H1 (cell line): ENCODE results near the gene PFKM. TPM values are rescaled to one million over a fixed set of nuclear protein-coding genes. Genes with fewer than 3 reads are reported as not detected.

ENCODE experiments used
- CTCF ChIA-PET: fragments of 300-600 bp; sonication (Branson Sonifier 250); formaldehyde crosslinking; loops from one replicate; lab custom pipeline; 2021; ENCODE audit not compliant: partially characterized antibody; lab: Charles Lee
- POLR2A ChIA-PET: fragments of 300-600 bp; sonication (Branson Sonifier 250); formaldehyde crosslinking; loops from one replicate; lab custom pipeline; 2021; ENCODE audit warnings: inconsistent platforms; ENCODE audit not compliant: partially characterized antibody; lab: Charles Lee
- DNase-seq, 2 experiments: peaks; one replicate each; pipeline versions ENCODE4 v3.0.0 to v3.0.0-alpha.2; 2010 to 2022; ENCODE audit warnings: low spot score in 2 of 2, low read depth in 1 of 2, mixed read lengths in 1 of 2
- FAIRE-seq: peaks from 2 replicates; lab custom pipeline; 2011; peaks lifted over from hg19 to GRCh38; lab: Jason Lieb, UNC
- H2AFZ ChIP-seq: 2 replicates; pipeline ENCODE4 v1.8.1; 2012; ENCODE audit warnings: low read length, inconsistent platforms
- H2AK5ac ChIP-seq: 2 replicates; pipeline ENCODE4 v1.6.1; 2013; ENCODE audit warnings: low read depth, low read length
- H2BK120ac ChIP-seq: replicated peaks from 2 replicates; pipeline ENCODE3; 2013; ENCODE audit warnings: low read depth, low read length, inconsistent platforms
- H2BK12ac ChIP-seq: 2 replicates; pipeline ENCODE4 v1.6.1; 2013; ENCODE audit warnings: low read depth, low read length
- H2BK15ac ChIP-seq: 2 replicates; pipeline ENCODE4 v1.6.1; 2013; ENCODE audit warnings: low read length
- H2BK20ac ChIP-seq: 2 replicates; pipeline ENCODE4 v1.6.1; 2013; ENCODE audit warnings: low read length
- H2BK5ac ChIP-seq: 2 replicates; pipeline ENCODE4 v1.6.1; 2013; ENCODE audit warnings: low read depth, low read length
- H3K14ac ChIP-seq: 2 replicates; pipeline ENCODE4 v1.6.1; 2013; ENCODE audit warnings: inconsistent platforms; ENCODE audit not compliant: insufficient read length
- H3K18ac ChIP-seq: 2 replicates; pipeline ENCODE4 v1.6.1; 2013; ENCODE audit warnings: low read length; ENCODE audit errors: extremely low read depth
- H3K23ac ChIP-seq: 2 replicates; pipeline ENCODE4 v1.6.1; 2013; ENCODE audit warnings: inconsistent platforms; ENCODE audit not compliant: insufficient read length
- H3K23me2 ChIP-seq: 2 replicates; pipeline ENCODE4 v1.6.1; 2013; ENCODE audit warnings: low read depth, low read length
- H3K27ac ChIP-seq: 2 replicates; pipeline ENCODE4 v1.6.1; 2011; ENCODE audit warnings: low read depth, low read length, inconsistent platforms
- H3K27me3 ChIP-seq, 4 experiments: replicated peaks in 1 of 4; 1 replicate in 1 of 4; 2 replicates in 3 of 4; pipeline versions ENCODE4 v1.6.1 to v1.8.1; 2011 to 2013; ENCODE audit warnings: low read length in 3 of 4, mild to moderate bottlenecking in 3 of 4, inconsistent platforms in 2 of 4, mixed read lengths in 2 of 4, moderate library complexity in 1 of 4; ENCODE audit not compliant: control insufficient read depth in 3 of 4, insufficient read depth in 3 of 4; ENCODE audit errors: extremely low read depth in 1 of 4
- H3K36me3 ChIP-seq, 4 experiments: 2 replicates each; pipeline versions ENCODE4 v1.6.1 to v1.8.1; 2011 to 2013; ENCODE audit warnings: mild to moderate bottlenecking in 4 of 4, low read length in 3 of 4, moderate library complexity in 2 of 4, control low read depth in 1 of 4, inconsistent platforms in 1 of 4; ENCODE audit not compliant: insufficient read depth in 4 of 4, control insufficient read depth in 2 of 4
- H3K4ac ChIP-seq: replicated peaks from 2 replicates; pipeline ENCODE3; 2013; ENCODE audit warnings: low read length, low read depth, mixed read lengths, inconsistent platforms; ENCODE audit not compliant: insufficient read length
- H3K4me1 ChIP-seq, 4 experiments: replicated peaks in 1 of 4; 1 replicate in 1 of 4; 2 replicates in 3 of 4; pipeline versions ENCODE4 v1.6.1 to v1.8.1; 2011 to 2013; ENCODE audit warnings: low read length in 3 of 4, inconsistent platforms in 2 of 4, mixed read lengths in 1 of 4; ENCODE audit not compliant: insufficient read depth in 4 of 4, control insufficient read depth in 3 of 4
- H3K4me2 ChIP-seq, 2 experiments: 2 replicates each; pipeline versions ENCODE4 v1.6.1 to v1.8.1; 2011 to 2013; ENCODE audit warnings: low read depth in 2 of 2, low read length in 2 of 2, control low read depth in 1 of 2, inconsistent platforms in 1 of 2, mild to moderate bottlenecking in 1 of 2; ENCODE audit not compliant: insufficient read depth in 1 of 2
- H3K4me3 ChIP-seq, 4 experiments: fragments of 200-600, 300-600 bp in 1 of 4; sonication (generic), shearing (Covaris generic), sonication (Bioruptor Twin) in 1 of 4; 2 replicates each; pipeline versions ENCODE4 v1.5.1 to v1.8.1; 2011 to 2016; ENCODE audit warnings: low read length in 4 of 4, low read depth in 3 of 4, control low read depth in 2 of 4, inconsistent platforms in 2 of 4, mild to moderate bottlenecking in 2 of 4, mixed read lengths in 1 of 4, moderate library complexity in 1 of 4; ENCODE audit not compliant: insufficient read depth in 2 of 4; ENCODE audit errors: extremely low read depth in 1 of 4
- H3K56ac ChIP-seq: replicated peaks from 2 replicates; pipeline ENCODE3; 2013; ENCODE audit warnings: low read depth, mild to moderate bottlenecking, mixed read lengths, low read length, inconsistent platforms; ENCODE audit not compliant: insufficient read length
- H3K79me1 ChIP-seq: 2 replicates; pipeline ENCODE4 v1.6.1; 2013; ENCODE audit warnings: low read depth, low read length, control low read depth
- H3K79me2 ChIP-seq, 2 experiments: 2 replicates each; pipeline versions ENCODE4 v1.6.1 to v1.8.1; 2012 to 2013; ENCODE audit warnings: low read length in 2 of 2, mild to moderate bottlenecking in 2 of 2, inconsistent platforms in 1 of 2; ENCODE audit not compliant: insufficient read depth in 2 of 2, control insufficient read depth in 1 of 2
- H3K9ac ChIP-seq, 4 experiments: replicated peaks in 1 of 4; 1 replicate in 1 of 4; 2 replicates in 3 of 4; pipeline versions ENCODE4 v1.6.1 to v1.8.1; 2011 to 2013; ENCODE audit warnings: low read depth in 3 of 4, low read length in 3 of 4, control low read depth in 2 of 4, mild to moderate bottlenecking in 2 of 4, moderate library complexity in 2 of 4, inconsistent platforms in 1 of 4; ENCODE audit errors: extremely low read depth in 1 of 4
- H3K9me3 ChIP-seq, 2 experiments: 2 replicates each; pipeline versions ENCODE4 v1.6.1 to v1.8.1; 2012 to 2013; ENCODE audit warnings: mild to moderate bottlenecking in 2 of 2, moderate library complexity in 2 of 2, control low read depth in 1 of 2, inconsistent platforms in 1 of 2, low read depth in 1 of 2, low read length in 1 of 2, mixed read lengths in 1 of 2; ENCODE audit not compliant: insufficient read depth in 2 of 2
- H4K20me1 ChIP-seq, 2 experiments: replicated peaks in 1 of 2; 2 replicates each; pipeline versions ENCODE3 to v1.8.1; 2011 to 2013; ENCODE audit warnings: inconsistent platforms in 2 of 2, low read length in 2 of 2, mild to moderate bottlenecking in 1 of 2; ENCODE audit not compliant: insufficient read depth in 2 of 2, control insufficient read depth in 1 of 2
- H4K5ac ChIP-seq: 2 replicates; pipeline ENCODE4 v1.6.1; 2013; ENCODE audit warnings: low read length, low read depth, mixed read lengths, inconsistent platforms; ENCODE audit not compliant: insufficient read length
- H4K8ac ChIP-seq: 2 replicates; pipeline ENCODE4 v1.8.0; 2013; ENCODE audit warnings: mild to moderate bottlenecking, moderate library complexity, low read length, inconsistent platforms; ENCODE audit not compliant: insufficient read depth; ENCODE audit errors: extremely low read depth
- H4K91ac ChIP-seq: replicated peaks from 2 replicates; pipeline ENCODE3; 2013; ENCODE audit warnings: low read length, mixed read lengths, inconsistent platforms; ENCODE audit not compliant: insufficient read length
- BRCA1 ChIP-seq: IDR thresholded peaks from 2 replicates; pipeline ENCODE4 v1.6.1; 2012; ENCODE audit warnings: low read depth, low read length, improper control_type of control experiment
- EGR1 ChIP-seq: IDR thresholded peaks from 2 replicates; pipeline ENCODE4 v1.6.1; 2011; ENCODE audit warnings: low read depth, low read length, borderline replicate concordance
- POLR2A ChIP-seq, 2 experiments: IDR thresholded peaks; 1 replicate in 1 of 2; 2 replicates in 1 of 2; pipeline ENCODE4 v1.6.1; 2011; ENCODE audit warnings: low read depth in 2 of 2, low read length in 2 of 2, mild to moderate bottlenecking in 2 of 2; ENCODE audit errors: control extremely low read depth in 1 of 2
- POLR2AphosphoS5 ChIP-seq: IDR thresholded peaks from 2 replicates; pipeline ENCODE4 v1.6.1; 2011; ENCODE audit warnings: low read depth, low read length
- SAP30 ChIP-seq: fragments of 300-600 bp; sonication (generic); IDR thresholded peaks from 2 replicates; pipeline ENCODE4 v1.7.1; 2012; ENCODE audit warnings: low read length, moderate library complexity, mild to moderate bottlenecking, inconsistent platforms; ENCODE audit not compliant: insufficient read depth, insufficient replicate concordance
- TEAD4 ChIP-seq: IDR thresholded peaks from 2 replicates; pipeline ENCODE4 v1.6.1; 2012; ENCODE audit warnings: low read depth, low read length, inconsistent platforms, mixed read lengths
- WGBS, 2 experiments: shearing (Covaris generic) in 1 of 2; methylation state at CpG; one replicate each; pipeline versions ENCODE4 v1.1.6 to v1.1.7; 2013 to 2015; ENCODE audit warnings: low lambda C conversion rate in 2 of 2, mixed read lengths in 2 of 2, inconsistent platforms in 1 of 2, low coverage in 1 of 2, missing lambda C conversion rate in 1 of 2; ENCODE audit not compliant: insufficient replicate concordance in 2 of 2, insufficient coverage in 1 of 2, insufficient read length in 1 of 2; ENCODE audit errors: extremely low coverage in 1 of 2, missing lambda C conversion rate in 1 of 2; 5-methylcytosine and 5-hydroxymethylcytosine counted together
- long read RNA-seq, 2 experiments: library from RNA in 1 of 2; library from capped mRNA in 1 of 2; stranded (forward); transcript quantifications; one replicate each; pipeline ENCODE4 v2.0.0, GENCODE V29; 2021; ENCODE audit warnings: inconsistent platforms in 1 of 2
- polyA minus RNA-seq, 3 experiments: library from RNA; depleted of rRNA, polyadenylated mRNA; stranded (reverse); fragments of >200 nt; gene quantifications; 1 replicate in 2 of 3; 2 replicates in 1 of 3; pipeline ENCODE4 v1.2.3, GENCODE V29; 2011
- polyA plus RNA-seq, 7 experiments: library from polyadenylated mRNA; depleted of rRNA in 3 of 7; stranded (reverse) in 5 of 7; unstranded in 2 of 7; fragments of >200 nt in 5 of 7; fragments of 200-250 nt in 2 of 7; gene quantifications; 1 replicate in 5 of 7; 2 replicates in 1 of 7; 4 replicates in 1 of 7; pipeline versions ENCODE4 v1.2.1 to v1.2.3, GENCODE V29; 2011 to 2013; ENCODE audit warnings: missing spikeins in 2 of 7, mixed read lengths in 2 of 7
- total RNA-seq: library from RNA; stranded (reverse); fragmentation: NEBNext Ultra II Directional; extraction: Animal tissue kit (Norgen Biotek cat#: 25700); gene quantifications from 2 replicates; pipeline ENCODE4 v1.2.1, GENCODE V29; 2021
- TF ChIP-seq, protein P1 (sequence below): IDR thresholded peaks from 2 replicates; pipeline ENCODE4 v1.6.1; 2012; ENCODE audit warnings: inconsistent platforms

The PFKM gene
- total RNA-seq (106 and 109 TPM in 2 replicates), polyA plus RNA-seq (2011; rRNA removed) (62.6 and 73.7 TPM in 2 replicates), polyA minus RNA-seq (2011; rRNA and poly(A)+ RNA removed) (127 and 159 TPM in 2 replicates)
- polyA plus RNA-seq (2011; cell fraction: cytosol; rRNA removed) = 88.9 TPM
- polyA plus RNA-seq (2011; cell fraction: nucleus; rRNA removed) = 120 TPM
- 119 to 125 TPM (median 122 TPM) in 4 replicates for polyA plus RNA-seq (2012, experiment 1 of 2)
- polyA plus RNA-seq (2012, experiment 2 of 2) = 25.5 TPM
- polyA plus RNA-seq (2013, experiment 1 of 2) = 35.6 TPM
- 32.4 TPM for polyA plus RNA-seq (2013, experiment 2 of 2)
- 44.6 TPM for polyA minus RNA-seq (2011; cell fraction: cytosol; rRNA and poly(A)+ RNA removed)
- polyA minus RNA-seq (2011; cell fraction: nucleus; rRNA and poly(A)+ RNA removed) = 92.9 TPM
- long read RNA-seq, experiment 1, transcript PFKM-203 (23 exons, 3,224 nt) = major isoform, 14 of 73 reads
- long read RNA-seq, experiment 1, partial matches to known transcripts = 53 of 73 reads
- long read RNA-seq, experiment 1, other reads (novel, unspliced or antisense) = 4 of 73 reads
- long read RNA-seq, experiment 2, transcript PFKM-203 (23 exons, 3,224 nt) = major isoform, 14 of 24 reads
- long read RNA-seq, experiment 2, partial matches to known transcripts = 7 of 24 reads
- long read RNA-seq, experiment 2, other reads (novel, unspliced or antisense) = 2 of 24 reads

DNA sequence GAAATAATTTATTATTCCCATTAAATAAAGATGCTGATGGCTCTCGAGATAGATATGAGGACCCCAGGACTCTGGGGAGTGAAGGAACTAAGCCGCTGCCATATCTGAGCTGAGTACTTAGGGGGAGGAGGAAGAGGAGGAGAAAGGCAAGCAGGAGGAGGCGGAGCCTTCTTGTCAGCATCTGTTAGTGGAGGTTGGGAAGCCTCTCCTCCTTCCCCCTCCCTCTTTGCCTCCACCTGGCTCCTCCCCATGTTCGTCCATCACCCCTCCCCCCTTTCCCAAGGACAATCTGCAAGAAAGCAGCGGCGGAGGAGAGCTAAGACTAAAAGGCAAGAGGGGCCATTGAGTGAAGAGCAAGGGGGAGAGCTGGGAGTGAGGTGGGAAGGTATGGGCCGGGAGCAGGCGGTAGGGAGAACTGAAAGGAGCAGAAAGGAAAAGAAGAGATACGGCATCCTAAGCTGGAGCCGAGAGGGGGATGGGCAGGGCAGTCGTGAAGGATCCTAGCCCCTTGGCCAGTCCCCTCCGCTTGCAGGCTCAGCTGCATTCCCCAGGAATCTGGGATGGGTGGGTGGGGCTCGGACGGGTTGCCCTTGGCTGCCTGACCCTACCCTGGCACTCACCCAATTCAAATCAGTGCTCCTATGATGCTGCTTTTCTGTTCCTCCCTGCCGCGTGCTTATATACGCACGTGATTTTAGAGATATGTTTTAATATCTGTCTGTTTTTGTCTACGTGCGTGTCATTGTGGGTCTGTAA lies at the start of gene PFKM:
Gene PFKM, plus strand, starts transcription at position 287 of the 756 bp plus-strand sequence. CDS start 3,411 bp downstream, outside the sequence.
- peak within 1 kb of the TSS; percentile 73 to 87 (median 76) for H3K9ac ChIP-seq
- H3K4me2 ChIP-seq = peak within 1 kb of the TSS; percentile 61 to 89
- no peak within 1 kb of the TSS for H3K14ac ChIP-seq
- H3K18ac ChIP-seq = peak within 1 kb of the TSS; percentile 84; the same call in 1 of the 2 replicates
- no peak within 1 kb of the TSS for H3K4ac ChIP-seq
- H3K9me3 ChIP-seq = no peaks in the 10 kb centered on the region
- peaks cover 4 to 26% of the 10 kb centered on the region in 2 experiments; a peak in 3 of 4 replicates for H3K79me2 ChIP-seq
- H3K23ac ChIP-seq = no peak within 1 kb of the TSS
- H2AFZ ChIP-seq = peak within 1 kb of the TSS; percentile 37; the same call in 1 of the 2 replicates
- H2BK5ac ChIP-seq = peak within 1 kb of the TSS; percentile 96
- peak; percentile 97 for FAIRE-seq
- no peak within 1 kb of the TSS for H2BK20ac ChIP-seq
- peak within 1 kb of the TSS; percentile 87 for H3K27ac ChIP-seq
- peak within 1 kb of the TSS; percentile 64; the same call in 1 of the 2 replicates for H2BK12ac ChIP-seq
- WGBS, 2 experiments = 4% methylated on average over 18 of the region's 20 CpGs; no CpG with 5 or more reads in 1 of the 2 experiments
- peak within 1 kb of the TSS; percentile 35 for H3K56ac ChIP-seq
- ChIA-PET CTCF (interaction anchor here (0.9 to 2.2 kb wide), 9 partner anchors 12 to 64 kb away, joined by 3 to 6 read pairs (median 3); partner anchors contain the start of genes CCDC184 and SENP1), POLR2A (interaction anchor here (0.6 to 3.8 kb wide), 15 partner anchors 11 to 559 kb away, joined by 3 to 56 read pairs (median 3); partner anchors contain the start of genes ASB8, SENP1, TMEM106C and VDR)
- H4K91ac ChIP-seq = peak within 1 kb of the TSS; percentile 67
- DNase-seq = peak; percentile 86 to 89
- peak within 1 kb of the TSS; percentile 66 to 95 (median 93) for H3K4me3 ChIP-seq
- H2AK5ac ChIP-seq = no peak within 1 kb of the TSS
- peak within 1 kb of the TSS; percentile 61 for H2BK120ac ChIP-seq
- H3K79me1 ChIP-seq = peaks cover 3% of the 10 kb centered on the region; the same call in 1 of the 2 replicates
- H3K23me2 ChIP-seq = peaks cover 2% of the 10 kb centered on the region; the same call in 1 of the 2 replicates
- peaks cover 0 to 2% of the 10 kb centered on the region in 2 experiments for H4K20me1 ChIP-seq
- no peaks in the 10 kb centered on the region for H3K27me3 ChIP-seq
- H3K36me3 ChIP-seq = peaks cover 4 to 18% (median 10%) of the 10 kb centered on the region in 4 experiments; a peak in 5 of 8 replicates
- no peak within 1 kb of the TSS for H2BK15ac ChIP-seq
- H4K5ac ChIP-seq = peak within 1 kb of the TSS; percentile 74
- peaks cover 0 to 7% (median 2%) of the 10 kb centered on the region in 4 experiments; a peak in 2 of 7 replicates for H3K4me1 ChIP-seq
- no peak within 1 kb of the TSS for H4K8ac ChIP-seq
- no peak for TF ChIP-seq EGR1
- no peak for TF ChIP-seq BRCA1
- peak; percentile 71 for TF ChIP-seq POLR2AphosphoS5
- TF ChIP-seq POLR2A (IDR thresholded peaks at IDR 0.05; ENCODE audit: control extremely low read depth in 1 of 2, low read depth in 2 of 2, low read length in 2 of 2) = peak; percentile 60 to 78
- TF ChIP-seq, protein P1, sequence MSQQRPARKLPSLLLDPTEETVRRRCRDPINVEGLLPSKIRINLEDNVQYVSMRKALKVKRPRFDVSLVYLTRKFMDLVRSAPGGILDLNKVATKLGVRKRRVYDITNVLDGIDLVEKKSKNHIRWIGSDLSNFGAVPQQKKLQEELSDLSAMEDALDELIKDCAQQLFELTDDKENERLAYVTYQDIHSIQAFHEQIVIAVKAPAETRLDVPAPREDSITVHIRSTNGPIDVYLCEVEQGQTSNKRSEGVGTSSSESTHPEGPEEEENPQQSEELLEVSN = no peak
- TF ChIP-seq SAP30 = peak; percentile 33
- peak; percentile 64 for TF ChIP-seq TEAD4
